Measurements from ENCODE around the gene HAND2. TPM values are rescaled to one million over a fixed set of nuclear protein-coding genes. Genes with fewer than 3 reads are reported as not detected.

HAND2 gene
- total RNA-seq, 2 donors from 2014 or later: not detected

DNA sequence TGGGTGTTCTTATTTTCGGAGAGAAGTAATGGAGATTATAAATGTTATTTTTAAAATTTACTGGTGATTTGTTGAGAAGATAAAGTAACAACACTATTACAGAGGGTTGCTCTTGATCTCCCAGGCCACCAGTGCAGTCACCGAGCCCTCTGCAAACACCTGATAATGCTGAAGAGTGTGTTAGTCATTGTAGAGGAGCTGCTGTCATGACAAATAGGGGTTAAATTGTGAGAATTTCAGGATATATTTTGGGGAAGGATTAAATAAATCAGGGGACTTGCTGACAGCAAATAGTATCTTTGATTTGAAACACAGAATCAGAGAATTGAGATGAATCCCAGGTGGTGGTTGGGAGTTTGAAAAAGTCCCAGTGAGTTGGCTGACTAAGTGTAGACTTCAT lies 16.7 kb upstream of the HAND2 start:
- ATAC-seq (replicated peaks in 1 of 2): no peak
- no peaks in the 10 kb centered on the region for H3K4me1 Mint-ChIP-seq (ENCODE audit: low read depth)
- H3K27ac Mint-ChIP-seq: no peak overlapping the region
- no peak overlapping the region for H3K4me3 Mint-ChIP-seq
- H3K36me3 Mint-ChIP-seq (ENCODE audit: insufficient read depth in 2 of 2): no peaks in the 10 kb centered on the region
- no peak for DNase-seq
- no peaks in the 10 kb centered on the region for H3K9me3 Mint-ChIP-seq
- peaks cover 54% of the 10 kb centered on the region for H3K27me3 Mint-ChIP-seq (ENCODE audit: low read depth)

DNA sequence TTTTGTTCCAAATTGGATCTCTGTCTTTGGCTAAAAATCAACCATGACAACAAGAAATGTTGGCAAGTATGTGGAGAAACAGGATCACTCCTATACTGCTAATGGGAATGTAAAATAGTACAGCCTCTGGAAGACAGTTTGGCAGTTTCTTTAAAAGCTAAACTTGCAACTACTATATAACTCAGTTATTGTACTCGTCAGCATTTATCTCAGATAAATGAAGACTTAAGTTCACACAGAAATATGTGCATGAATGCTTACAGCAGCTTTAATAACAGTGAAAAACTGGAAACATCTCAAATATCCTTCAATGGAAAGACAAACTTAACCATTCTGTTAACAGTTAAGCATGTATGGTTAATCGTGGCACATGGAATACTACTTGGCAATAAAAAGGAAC lies 15.4 kb upstream of the HAND2 start:
- DNase-seq (no peak), ATAC-seq (replicated peaks in 1 of 2) (no peak)
- no peak overlapping the region for H3K4me3 Mint-ChIP-seq
- H3K27ac Mint-ChIP-seq: no peak overlapping the region
- H3K9me3 Mint-ChIP-seq: no peaks in the 10 kb centered on the region
- H3K4me1 Mint-ChIP-seq (ENCODE audit: low read depth): no peaks in the 10 kb centered on the region
- peaks cover 50% of the 10 kb centered on the region for H3K27me3 Mint-ChIP-seq (ENCODE audit: low read depth)
- H3K36me3 Mint-ChIP-seq (ENCODE audit: insufficient read depth in 2 of 2): no peaks in the 10 kb centered on the region

DNA sequence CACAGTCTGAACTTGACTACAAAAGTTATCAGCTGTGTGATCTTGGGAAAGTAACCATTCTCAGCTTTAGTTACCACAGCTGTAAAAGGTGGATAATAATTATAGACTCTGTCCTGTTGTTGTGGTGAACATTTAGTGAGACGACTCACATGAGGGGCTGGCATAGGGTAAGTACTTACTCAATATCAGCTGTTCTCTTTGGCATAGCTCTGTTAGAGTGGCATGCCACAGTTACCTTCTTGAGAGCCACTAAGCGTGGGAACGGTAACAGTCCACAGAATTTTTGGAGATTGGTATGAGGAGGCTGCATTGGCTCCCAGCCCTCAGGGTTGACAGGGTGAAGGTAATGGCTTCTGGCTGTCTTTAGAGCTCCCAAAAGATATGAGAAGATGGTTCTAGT lies 13.2 kb upstream of the HAND2 start:
- DNase-seq (no peak), ATAC-seq (replicated peaks in 1 of 2) (no peak)
- Mint-ChIP-seq H3K9me3 (no peaks in the 10 kb centered on the region), H3K27ac (no peak overlapping the region), H3K4me1 (ENCODE audit: low read depth) (peaks cover 15% of the 10 kb centered on the region), H3K36me3 (ENCODE audit: insufficient read depth in 2 of 2) (no peaks in the 10 kb centered on the region), H3K27me3 (ENCODE audit: low read depth) (peaks cover 66% of the 10 kb centered on the region), H3K4me3 (no peak overlapping the region)

DNA sequence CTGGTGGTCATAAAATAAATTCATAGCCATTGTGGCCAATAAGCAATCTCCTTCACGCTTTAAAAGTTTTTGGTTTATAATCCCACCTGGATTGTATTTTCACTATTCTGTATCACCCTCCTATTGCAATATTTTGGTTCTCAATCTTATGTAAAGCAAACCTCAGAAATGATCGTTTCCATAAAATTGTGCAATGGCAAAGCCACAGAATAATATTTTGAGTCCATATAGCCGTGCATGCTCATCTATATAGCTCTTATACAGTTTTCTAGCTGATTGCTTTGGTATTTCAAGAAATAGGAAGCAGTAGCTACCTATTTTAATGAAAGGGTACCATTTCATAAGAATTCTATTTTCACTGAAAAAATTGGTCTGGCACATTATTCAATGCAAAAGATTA lies 10.0 kb upstream of the HAND2 start:
- peak overlapping the region in 1 of 2 donors; percentile 44 for H3K4me3 Mint-ChIP-seq
- no peak for DNase-seq

DNA sequence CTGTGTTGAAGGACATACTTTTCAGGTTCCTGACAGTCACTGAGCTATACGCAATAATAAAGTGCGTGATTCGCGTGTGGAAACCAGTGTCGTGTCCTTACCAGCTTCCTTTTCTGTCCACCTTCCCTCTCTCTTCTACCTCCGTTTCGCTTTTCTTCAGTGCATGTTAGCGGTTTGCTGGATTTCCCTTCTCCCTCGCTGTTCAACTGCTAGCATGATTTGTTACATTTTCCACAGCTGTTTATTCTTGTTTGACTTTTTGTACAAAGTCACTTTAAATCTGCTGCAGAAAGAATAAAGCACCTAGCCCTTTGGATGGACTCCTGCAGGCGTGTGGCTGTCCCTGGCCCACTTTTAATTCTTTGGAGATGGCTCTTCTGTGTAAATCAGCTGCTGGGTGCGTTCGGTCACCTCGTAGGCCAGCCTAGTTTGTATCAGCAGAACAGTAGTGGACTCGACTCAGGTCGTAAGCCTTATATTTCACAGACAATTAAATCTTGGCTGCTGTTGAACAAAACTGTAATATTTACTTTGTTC lies 8.9 kb upstream of the HAND2 start:
- ATAC-seq (replicated peaks in 1 of 2): no peak
- Mint-ChIP-seq H3K4me3 (peak overlapping the region; percentile 67 to 84), H3K27me3 (ENCODE audit: low read depth) (peaks cover 69% of the 10 kb centered on the region), H3K36me3 (ENCODE audit: insufficient read depth in 2 of 2) (peaks cover 0 to 2% of the 10 kb centered on the region in 2 donors), H3K27ac (no peak overlapping the region), H3K4me1 (ENCODE audit: low read depth) (peaks cover 15% of the 10 kb centered on the region), H3K9me3 (peaks cover 0 to 2% of the 10 kb centered on the region in 2 donors)
- DNase-seq: no peak

More for the DNA sequence above, 10.0 kb upstream of the HAND2 start:
- peaks cover 0 to 2% of the 10 kb centered on the region in 2 donors for H3K36me3 Mint-ChIP-seq (ENCODE audit: insufficient read depth in 2 of 2)
- H3K27ac Mint-ChIP-seq: no peak overlapping the region
- no peak for ATAC-seq (replicated peaks in 1 of 2)
- H3K4me1 Mint-ChIP-seq (ENCODE audit: low read depth): peaks cover 15% of the 10 kb centered on the region
- H3K9me3 Mint-ChIP-seq: peaks cover 0 to 2% of the 10 kb centered on the region in 2 donors
- H3K27me3 Mint-ChIP-seq (ENCODE audit: low read depth): peaks cover 67% of the 10 kb centered on the region

DNA sequence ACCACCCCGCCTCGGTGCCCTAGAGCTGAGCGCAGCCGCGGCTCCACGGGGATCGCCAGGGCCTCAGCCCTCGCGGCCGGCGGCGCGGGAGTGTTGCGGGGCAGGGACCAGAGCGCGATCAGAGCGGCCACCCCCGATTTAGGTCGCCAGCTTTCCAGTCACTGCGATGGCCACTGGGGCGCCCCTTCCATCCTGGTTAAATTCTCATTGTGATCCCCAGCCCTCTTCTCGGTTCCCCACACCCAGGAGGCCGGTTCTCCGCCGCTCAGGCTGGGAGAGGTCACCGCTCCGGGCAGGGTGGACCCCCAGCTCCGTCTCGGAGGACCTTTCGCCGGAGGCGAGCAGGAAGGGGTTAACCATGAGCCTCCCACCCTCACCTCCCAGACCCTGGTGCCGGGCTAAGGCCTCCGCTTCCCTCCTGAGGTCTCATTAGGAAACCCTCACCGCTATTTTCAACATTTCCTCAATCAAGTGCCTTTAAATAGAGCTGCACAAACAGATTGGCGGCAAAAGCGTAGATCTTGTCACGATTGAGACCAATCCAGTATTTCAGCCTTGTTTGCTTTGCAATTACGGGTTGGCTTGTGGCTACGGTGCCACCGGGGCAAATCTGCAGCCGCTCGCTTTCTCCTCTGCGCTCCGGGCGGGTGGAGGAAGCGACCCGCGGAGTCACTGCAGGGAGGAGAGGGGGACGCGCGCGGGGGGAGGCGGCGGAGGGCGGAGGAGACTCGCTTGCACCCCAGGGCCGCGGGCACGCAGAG lies 8.3 kb upstream of the HAND2 start:
- DNase-seq: peak in 1 of 2 donors; percentile 31
- Mint-ChIP-seq H3K4me3 (peak overlapping the region; percentile 67 to 84), H3K27me3 (ENCODE audit: low read depth) (peaks cover 69% of the 10 kb centered on the region), H3K4me1 (ENCODE audit: low read depth) (peaks cover 15% of the 10 kb centered on the region), H3K36me3 (ENCODE audit: insufficient read depth in 2 of 2) (peaks cover 0 to 2% of the 10 kb centered on the region in 2 donors), H3K9me3 (peaks cover 0 to 2% of the 10 kb centered on the region in 2 donors), H3K27ac (no peak overlapping the region)
- peak; percentile 33 to 45 for ATAC-seq (replicated peaks in 1 of 2)

DNA sequence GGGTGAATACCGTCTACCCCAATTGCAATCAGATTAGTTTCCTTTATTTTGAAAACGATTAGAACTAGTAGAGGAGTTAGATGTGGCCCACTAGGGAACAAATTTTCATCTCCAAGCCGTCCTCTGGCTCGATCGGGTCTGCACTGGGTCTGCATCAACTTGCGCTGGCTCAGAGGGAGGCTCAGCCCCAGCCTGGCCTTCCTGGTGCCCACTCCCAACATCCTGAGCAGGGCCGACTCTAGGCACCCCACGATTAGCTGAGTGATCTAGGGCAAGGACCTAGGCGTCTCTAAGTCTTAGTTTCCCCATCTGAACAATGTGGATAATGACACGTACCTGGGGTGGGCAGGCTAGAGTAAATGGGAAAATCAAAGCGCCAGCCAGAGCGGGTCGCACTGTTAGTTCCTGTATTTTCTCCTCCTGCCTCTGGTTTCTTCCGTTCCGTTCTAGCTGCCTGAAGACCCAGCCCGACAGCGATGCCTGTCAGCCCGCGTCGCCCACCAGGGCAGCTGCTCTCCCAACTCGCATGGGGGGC lies 7.7 kb upstream of the HAND2 start:
- DNase-seq: no peak
- H3K4me3 Mint-ChIP-seq: peak overlapping the region; percentile 67 to 84
- ATAC-seq (replicated peaks in 1 of 2): peak in 1 of 2 donors; percentile 13

DNA sequence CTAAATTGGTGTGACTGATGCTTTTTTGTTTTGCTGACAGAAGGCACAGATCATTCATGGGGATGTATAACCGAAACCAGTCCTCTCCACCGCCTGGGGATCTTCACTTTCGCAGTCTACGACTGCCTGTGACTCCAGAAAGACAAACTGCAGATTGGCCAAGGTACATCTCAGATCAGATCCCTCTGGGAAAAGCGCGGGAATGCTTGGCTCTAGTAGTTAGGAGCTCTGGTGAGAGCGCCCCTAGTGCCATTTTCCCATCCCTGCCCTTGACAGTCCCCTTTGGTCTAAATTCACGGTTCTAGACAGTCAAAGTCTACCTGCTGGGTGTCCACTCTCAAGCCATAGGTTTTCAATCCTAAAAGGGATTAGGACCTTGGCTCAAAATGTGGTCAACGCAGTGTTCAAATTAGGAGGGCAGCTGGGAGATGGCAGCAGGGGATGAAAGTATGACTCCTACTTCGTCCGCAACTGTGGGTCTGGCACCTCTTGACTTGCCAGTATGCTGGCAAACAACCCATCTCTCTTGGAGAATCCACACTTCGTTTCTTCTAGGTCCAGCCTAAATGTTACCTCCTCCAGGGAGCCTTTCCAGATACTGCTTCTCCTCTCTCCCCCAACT lies 6.9 kb upstream of the HAND2 start:
- peaks cover 15% of the 10 kb centered on the region for H3K4me1 Mint-ChIP-seq (ENCODE audit: low read depth)
- peaks cover 80% of the 10 kb centered on the region for H3K27me3 Mint-ChIP-seq (ENCODE audit: low read depth)
- H3K27ac Mint-ChIP-seq: no peak overlapping the region
- ATAC-seq (replicated peaks in 1 of 2): no peak
- no peak overlapping the region for H3K4me3 Mint-ChIP-seq
- peaks cover 0 to 4% of the 10 kb centered on the region in 2 donors for H3K36me3 Mint-ChIP-seq (ENCODE audit: insufficient read depth in 2 of 2)
- no peak for DNase-seq
- H3K9me3 Mint-ChIP-seq: peaks cover 0 to 2% of the 10 kb centered on the region in 2 donors

More for the DNA sequence above, 7.7 kb upstream of the HAND2 start:
- Mint-ChIP-seq H3K4me1 (ENCODE audit: low read depth) (peaks cover 15% of the 10 kb centered on the region), H3K36me3 (ENCODE audit: insufficient read depth in 2 of 2) (peaks cover 0 to 4% of the 10 kb centered on the region in 2 donors), H3K9me3 (peaks cover 0 to 2% of the 10 kb centered on the region in 2 donors), H3K27ac (no peak overlapping the region), H3K27me3 (ENCODE audit: low read depth) (peaks cover 72% of the 10 kb centered on the region)

DNA sequence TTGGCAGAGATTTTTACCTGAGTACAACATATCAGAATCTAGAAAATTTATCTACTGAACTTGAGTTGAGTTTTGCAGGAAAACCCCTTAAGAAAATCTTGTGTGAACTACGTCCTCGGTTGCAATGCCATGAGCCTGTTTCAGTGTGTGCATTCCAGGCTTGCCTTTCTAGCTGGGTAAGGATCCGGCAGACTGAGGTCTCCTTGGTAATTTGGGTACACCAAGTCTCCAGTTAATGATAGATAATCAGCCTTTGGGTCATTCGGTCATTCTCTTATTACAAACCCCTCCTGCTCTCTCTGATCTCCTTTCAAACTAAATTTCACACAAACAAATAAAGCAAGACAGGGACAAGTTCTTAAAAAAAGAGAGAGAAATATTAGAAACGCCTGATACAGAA lies 5.9 kb upstream of the HAND2 start:
- peaks cover 90% of the 10 kb centered on the region for H3K27me3 Mint-ChIP-seq (ENCODE audit: low read depth)
- ATAC-seq (replicated peaks in 1 of 2) (no peak), DNase-seq (no peak)
- H3K4me3 Mint-ChIP-seq: no peak overlapping the region
- peaks cover 21% of the 10 kb centered on the region for H3K4me1 Mint-ChIP-seq (ENCODE audit: low read depth)
- H3K9me3 Mint-ChIP-seq: peaks cover 0 to 2% of the 10 kb centered on the region in 2 donors
- peaks cover 0 to 6% of the 10 kb centered on the region in 2 donors for H3K36me3 Mint-ChIP-seq (ENCODE audit: insufficient read depth in 2 of 2)
- H3K27ac Mint-ChIP-seq: no peak overlapping the region

DNA sequence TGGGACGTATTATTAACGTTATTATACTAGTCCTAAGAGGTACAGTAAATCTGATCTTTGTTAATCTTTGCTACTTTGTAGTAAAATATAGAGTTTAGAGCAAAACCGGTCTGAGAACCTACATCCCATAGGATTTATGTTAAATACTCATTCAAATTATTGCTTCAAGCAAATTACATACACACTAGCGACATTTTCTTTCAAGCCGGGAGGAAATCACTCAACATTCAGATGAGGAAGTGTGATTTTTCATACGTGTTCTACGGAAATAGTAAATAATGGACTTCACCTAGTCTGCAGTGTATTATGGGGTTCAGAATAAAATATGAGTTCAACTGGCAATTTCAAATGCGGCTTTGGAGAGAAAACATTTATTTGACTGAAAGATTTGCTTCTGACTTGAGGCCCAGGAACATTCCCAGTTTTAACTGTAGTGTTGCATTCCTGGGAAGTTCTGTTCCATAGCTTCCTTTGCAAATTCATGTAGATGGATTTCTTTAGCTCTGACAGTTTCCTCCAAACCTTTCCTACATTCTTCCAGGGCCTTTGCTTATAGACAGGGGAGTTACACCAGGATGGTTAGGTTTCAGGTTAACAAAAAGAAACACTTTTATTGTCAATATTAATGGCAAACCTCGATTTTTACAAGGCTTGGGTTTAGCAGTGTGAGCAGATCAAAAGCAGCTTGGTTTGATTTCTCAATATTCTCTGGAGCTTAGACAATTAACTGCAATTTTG lies 5.3 kb upstream of the HAND2 start:
- H3K36me3 Mint-ChIP-seq (ENCODE audit: insufficient read depth in 2 of 2): peaks cover 0 to 6% of the 10 kb centered on the region in 2 donors
- H3K4me1 Mint-ChIP-seq (ENCODE audit: low read depth): peaks cover 27% of the 10 kb centered on the region
- ATAC-seq (replicated peaks in 1 of 2) (no peak), DNase-seq (no peak)
- no peak overlapping the region for H3K27ac Mint-ChIP-seq
- no peak overlapping the region for H3K4me3 Mint-ChIP-seq
- H3K27me3 Mint-ChIP-seq (ENCODE audit: low read depth): peaks cover 94% of the 10 kb centered on the region
- peaks cover 0 to 2% of the 10 kb centered on the region in 2 donors for H3K9me3 Mint-ChIP-seq

DNA sequence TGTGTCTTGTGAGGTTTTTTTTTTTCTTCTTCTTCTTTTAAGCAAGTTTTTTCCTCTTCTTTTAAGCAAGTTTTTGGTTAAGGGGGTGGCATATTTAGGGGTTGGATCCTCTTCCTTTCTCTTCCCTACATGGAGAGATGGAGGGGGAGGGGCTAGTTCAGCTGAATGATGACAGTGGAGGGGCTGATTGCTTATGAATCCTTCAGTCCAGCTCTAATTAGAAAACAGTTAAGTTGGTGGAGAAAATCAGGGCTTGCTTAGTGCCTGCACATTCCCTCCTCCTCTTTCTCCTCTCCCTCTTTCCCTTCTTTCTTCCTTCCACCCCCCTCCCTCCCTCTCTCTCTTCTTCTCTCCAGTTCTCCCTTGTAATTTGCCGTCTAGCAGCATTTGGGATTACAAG lies 4.4 kb upstream of the HAND2 start:
- Mint-ChIP-seq H3K36me3 (ENCODE audit: insufficient read depth in 2 of 2) (peaks cover 0 to 6% of the 10 kb centered on the region in 2 donors), H3K4me3 (no peak overlapping the region), H3K27me3 (ENCODE audit: low read depth) (peaks cover 94% of the 10 kb centered on the region), H3K27ac (no peak overlapping the region), H3K9me3 (peaks cover 0 to 2% of the 10 kb centered on the region in 2 donors), H3K4me1 (ENCODE audit: low read depth) (peaks cover 33% of the 10 kb centered on the region)
- DNase-seq (no peak), ATAC-seq (replicated peaks in 1 of 2) (no peak)

DNA sequence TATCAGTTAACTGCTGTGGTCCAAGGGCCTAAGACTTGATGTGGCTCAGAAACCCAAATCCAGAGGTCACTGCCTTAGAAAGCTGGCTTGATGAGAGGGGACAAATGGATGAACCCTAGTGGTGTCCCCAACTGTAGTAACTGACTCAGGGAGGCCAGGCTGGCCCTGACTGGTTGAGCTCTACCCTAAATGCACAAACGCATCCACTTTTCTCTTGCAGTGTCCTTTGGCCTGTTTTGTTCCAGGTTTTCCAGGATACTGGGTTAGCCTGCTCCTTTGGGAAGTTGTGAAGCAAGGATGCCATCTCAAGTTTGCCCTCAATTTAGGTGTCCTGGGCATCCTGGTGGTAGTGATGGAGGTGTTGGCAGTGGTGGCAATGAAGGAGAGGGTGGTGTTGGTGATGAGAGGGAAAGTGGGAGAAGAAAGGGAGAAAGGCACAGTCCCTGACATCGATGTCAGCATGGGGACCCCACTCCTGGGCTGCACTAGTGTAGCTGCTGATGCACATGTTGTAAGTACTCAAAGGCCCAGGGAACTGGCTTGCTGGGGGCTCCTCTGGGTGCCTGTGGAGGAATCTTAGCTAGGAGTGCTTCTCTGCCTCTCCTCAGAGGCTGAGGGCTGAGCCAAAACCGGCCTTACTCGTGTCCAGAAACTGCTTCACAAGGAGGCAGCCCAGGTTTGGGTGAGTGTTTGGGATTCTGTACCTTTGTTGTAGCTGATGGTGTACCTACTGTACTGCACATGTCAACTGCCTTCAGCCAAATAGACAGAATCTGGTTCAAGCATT lies 2.9 kb upstream of the HAND2 start:
- no peak overlapping the region for H3K4me3 Mint-ChIP-seq
- DNase-seq: no peak
- peaks cover 91% of the 10 kb centered on the region for H3K27me3 Mint-ChIP-seq (ENCODE audit: low read depth)
- H3K36me3 Mint-ChIP-seq (ENCODE audit: insufficient read depth in 2 of 2): peaks cover 0 to 6% of the 10 kb centered on the region in 2 donors
- peaks cover 30% of the 10 kb centered on the region for H3K4me1 Mint-ChIP-seq (ENCODE audit: low read depth)
- no peak overlapping the region for H3K27ac Mint-ChIP-seq
- ATAC-seq (replicated peaks in 1 of 2): no peak
- H3K9me3 Mint-ChIP-seq: peaks cover 0 to 2% of the 10 kb centered on the region in 2 donors
